T-helper 22 cell (primary cell): ENCODE data around the gene GAS7.
"Not testable (repeated sequence)": the region's sequence is repeated elsewhere in the genome, so short reads cannot be mapped to it uniquely, and the experiment has no call there.

Experiments
- DNase-seq: peaks from one replicate; pipeline ENCODE4 v3.0.0-alpha.2; 2020; ENCODE audit warnings: low read depth

GAS7 gene

DNA sequence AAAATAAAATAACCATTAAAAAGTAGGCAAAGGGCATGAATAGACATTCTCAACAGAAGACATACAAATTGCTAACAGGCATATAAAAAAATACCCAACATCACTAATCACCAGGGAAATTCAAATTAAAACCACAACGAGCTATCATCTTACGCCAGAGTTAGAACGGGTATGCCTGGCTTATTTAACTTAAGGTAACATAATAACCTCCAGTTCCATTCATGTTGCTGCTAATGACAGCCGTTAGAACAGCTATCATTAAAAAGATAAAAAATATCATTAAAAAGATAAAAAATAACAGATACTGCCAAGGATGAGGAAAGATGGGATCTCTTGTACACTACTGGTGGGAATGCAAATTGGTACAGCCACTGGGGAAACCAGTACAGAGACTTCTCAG is 89.3 kb downstream of the GAS7 start:
- no peak for DNase-seq

DNA sequence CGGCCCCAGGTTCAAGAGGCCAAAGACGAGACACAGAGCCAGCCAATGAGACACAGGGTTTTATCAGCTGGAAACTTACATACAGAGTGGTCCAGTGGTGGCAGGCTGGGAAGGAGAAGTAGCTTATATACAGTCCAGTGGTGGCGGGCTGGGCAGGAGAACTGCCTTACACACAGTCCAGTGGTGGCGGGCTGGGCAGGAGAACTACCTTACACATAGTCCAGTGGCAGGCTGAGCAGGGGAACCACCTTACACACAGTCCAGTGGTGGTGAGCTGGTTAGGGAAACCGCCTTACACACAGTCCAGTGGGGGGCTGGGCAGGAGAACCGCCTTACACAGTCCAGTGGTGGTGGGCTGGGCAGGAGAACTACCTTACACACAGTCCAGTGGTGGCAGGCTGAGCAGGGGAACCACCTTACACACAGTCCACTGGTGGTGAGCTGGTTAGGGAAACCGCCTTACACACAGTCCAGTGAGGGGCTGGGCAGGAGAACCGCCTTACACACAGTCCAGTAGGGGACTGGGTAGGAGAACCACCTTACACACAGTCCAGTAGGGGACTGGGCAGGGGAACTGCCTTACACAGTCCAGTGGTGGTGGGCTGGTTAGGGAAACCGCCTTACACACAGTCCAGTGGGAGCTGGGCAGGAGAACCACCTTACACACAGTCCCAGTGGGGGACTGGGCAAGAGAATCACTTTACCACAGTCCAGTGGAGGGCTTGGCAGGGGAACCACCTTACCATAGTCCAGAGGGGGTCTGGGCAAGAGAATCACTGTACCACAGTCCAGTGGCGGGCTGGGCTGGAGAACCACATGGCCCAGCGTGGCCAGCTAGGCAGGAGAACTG is 90.9 kb downstream of the GAS7 start:
- DNase-seq, result no peak

DNA sequence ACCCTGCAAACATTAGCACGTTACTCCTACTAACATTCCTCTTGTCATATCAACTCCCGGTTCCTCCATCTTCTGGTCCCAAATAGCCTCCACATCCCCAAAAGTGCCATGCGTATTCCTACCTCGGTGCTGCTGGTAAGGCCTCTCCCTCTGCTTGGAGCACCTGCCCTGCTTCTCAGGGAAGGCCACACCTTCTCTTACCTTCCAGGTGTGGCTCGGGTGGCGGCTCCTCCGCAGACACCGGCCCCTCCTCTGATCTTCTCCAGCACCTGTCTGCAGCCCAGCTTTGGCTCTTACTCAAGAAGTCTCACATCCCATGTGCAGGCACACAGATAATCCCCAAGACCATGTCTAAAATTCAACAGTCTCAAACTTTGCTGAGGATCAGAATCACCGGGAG is 92.3 kb downstream of the GAS7 start:
- no peak for DNase-seq

DNA sequence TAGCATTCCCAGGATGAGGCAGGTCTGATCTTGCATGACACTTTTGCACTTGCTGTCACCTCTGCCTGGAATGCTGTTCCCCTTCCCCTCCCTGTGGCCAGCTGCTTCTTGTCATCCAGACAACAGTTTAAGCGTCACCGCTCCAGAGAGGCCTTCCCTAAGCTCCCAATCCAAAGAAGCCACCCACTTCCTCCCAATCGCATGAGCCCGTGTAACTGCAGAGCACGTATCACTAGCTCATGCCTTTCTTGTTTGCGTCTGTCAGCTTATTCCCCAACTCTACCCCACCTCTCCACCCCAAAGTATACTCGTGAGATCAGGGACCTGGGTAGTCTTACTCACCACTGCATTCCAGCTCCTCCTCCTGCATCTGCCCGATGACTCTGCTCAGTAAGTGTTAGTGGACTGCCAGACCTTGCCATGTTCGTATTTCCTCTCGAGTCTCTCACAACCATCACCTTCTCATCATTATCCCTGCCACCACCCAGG is 92.8 kb downstream of the GAS7 start:
- DNase-seq, result no peak

DNA sequence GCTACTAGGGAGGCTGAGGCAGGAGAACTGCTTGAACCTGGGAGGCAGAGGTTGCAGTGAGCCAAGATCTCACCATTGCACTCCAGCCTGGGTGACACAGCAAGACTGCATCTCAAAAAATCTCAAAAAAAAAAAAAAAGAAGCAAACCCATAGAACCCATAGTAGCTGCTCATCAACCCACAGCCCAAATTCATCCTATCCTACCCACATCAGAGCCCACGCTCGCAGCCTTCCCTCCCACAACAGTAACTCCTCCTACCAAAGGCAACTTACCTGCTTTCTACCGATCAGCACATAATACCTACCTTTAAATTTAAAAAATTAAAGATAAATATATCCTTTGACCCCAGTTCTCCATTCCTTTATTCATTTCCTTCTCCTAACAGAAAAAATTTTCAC is 94.7 kb downstream of the GAS7 start:
- DNase-seq, result no peak

DNA sequence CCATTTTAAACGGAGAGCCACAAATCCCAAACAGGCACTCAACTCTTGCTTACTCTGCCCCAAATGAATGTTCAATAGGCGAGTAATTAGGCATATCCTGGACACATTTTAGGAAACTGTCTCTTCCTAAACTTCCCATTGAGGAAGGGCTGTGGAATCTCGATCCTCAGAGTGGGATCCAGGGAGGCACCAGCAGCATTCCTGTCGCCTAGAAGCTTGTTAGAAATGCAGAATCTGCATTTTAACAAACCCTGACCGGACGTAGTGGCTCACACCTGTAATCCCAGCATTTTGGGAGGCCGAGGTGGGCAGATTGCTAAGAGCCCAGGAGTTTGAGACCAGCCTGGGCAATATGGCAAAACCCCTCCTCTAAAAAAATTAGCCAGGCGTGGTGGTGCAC is 95.6 kb downstream of the GAS7 start:
- DNase-seq, result no peak

DNA sequence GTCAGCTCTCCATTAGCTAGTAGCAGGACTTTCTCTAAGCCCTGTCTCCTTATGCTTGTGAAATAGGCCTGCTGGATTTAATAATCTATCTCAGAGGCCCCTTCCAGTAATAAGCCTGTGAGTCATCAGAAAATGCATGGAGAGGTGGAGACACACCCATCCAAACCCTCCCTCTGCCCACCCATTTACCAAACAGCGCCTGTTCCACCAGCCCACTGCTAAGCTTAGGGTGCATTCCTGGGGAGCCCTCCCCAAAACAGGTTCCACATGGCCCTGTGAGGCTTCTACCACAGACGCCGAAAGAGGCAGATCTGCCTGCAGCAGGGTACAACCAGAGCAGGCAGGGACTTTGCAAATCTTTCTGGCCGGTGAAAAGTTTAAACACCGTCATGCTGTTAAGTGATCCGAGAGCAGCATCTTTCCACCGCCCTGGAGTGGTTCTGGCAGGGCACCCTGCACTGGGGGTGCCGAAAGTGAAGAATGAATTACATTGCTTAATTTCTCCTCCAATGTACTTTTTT is 99.3 kb downstream of the GAS7 start:
- no peak for DNase-seq

DNA sequence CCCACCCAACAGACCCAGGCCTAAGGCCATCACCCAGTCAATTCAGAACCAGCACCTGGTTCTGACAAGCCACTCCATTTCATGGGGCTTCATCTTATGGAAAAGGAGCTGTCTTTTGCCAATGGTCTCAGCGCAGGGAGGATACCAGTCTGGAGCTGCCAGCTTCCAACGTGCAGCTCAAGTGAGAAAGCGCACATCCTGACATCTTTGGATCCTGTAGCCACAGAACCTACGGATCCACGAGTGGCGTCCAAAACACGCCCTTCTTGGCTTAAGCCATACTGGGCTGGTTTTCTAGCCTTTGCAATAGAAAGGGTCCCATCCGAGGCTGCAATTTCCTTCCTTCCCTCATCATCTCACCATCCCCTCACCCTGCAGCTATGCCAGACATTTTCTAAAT is 101.8 kb downstream of the GAS7 start:
- DNase-seq, result no peak

DNA sequence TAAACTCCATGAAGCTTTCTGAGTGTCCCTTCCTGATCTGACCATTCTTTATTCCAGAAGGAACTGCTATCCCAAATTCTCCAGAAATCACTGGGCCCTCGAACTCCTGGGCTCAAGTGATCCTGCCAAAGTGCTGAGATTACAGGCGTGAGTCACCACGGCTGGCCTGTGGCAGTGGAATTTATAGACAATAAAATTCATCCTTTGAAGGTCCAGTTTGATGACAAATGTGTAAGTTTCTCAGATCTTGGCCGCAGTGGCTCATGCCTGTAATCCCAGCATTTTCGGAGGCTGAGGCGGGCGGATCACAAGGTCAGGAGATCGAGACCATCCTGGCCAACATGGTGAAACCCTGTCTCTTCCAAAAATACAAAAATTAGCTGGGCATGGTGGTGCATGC is 103.1 kb downstream of the GAS7 start:
- DNase-seq, result not testable (repeated sequence)

DNA sequence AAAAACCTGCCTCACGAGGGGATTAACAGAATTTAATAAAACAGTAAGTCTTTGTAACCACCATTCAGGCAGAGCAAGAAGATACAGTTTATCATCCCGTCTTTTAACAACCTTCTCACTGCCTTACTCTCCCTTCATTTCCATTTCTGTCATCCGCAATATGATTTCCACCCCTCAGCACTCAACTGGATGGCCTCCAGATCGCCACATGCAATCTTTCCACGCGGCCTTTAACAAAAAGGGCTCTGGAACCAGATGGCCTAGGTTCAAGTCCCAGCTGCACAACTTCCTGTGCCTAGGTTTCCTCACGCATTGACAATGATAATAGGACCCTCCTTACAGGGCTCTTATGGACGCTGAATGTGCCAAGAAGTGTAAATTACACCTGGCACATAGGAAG is 103.6 kb downstream of the GAS7 start:
- no peak for DNase-seq

DNA sequence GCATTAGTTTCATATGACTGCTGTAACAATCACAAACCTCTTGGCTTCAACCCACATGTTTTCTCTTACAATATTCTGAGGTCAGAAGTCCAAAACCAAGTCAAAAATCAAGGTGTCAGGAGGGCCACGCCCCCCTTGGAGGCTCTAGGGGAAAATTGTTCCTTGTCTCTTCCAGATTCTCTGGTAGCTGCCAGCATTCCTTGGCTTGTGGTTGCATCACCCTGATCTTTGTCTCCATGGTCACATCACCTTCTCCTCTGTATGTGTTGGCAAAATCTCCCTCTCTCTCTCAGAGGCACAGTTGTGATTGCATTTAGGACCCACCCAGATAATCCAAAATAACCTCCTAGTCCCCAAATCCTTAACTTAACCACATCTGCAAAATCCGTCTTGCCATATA is 105.8 kb downstream of the GAS7 start:
- DNase-seq, result no peak

DNA sequence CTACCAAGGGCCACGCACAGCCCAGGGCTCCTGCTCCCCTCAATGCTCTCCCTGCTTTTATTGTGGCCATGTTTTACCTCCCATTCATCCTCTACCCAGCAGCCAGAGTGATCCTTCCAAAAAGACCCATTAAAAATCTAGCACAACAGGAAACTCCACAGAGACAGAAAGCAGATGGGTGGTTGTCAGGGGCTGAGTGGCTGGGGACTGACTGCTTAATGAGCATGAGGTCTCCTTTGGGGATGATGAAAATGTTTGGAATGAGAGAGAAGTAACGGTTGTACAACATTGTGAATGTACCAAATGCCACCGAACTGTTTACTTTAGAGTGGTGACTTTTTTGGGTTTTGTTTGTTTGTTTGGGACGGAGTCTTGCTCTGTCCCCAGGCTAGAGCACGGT is 107.4 kb downstream of the GAS7 start:
- DNase-seq, result no peak

DNA sequence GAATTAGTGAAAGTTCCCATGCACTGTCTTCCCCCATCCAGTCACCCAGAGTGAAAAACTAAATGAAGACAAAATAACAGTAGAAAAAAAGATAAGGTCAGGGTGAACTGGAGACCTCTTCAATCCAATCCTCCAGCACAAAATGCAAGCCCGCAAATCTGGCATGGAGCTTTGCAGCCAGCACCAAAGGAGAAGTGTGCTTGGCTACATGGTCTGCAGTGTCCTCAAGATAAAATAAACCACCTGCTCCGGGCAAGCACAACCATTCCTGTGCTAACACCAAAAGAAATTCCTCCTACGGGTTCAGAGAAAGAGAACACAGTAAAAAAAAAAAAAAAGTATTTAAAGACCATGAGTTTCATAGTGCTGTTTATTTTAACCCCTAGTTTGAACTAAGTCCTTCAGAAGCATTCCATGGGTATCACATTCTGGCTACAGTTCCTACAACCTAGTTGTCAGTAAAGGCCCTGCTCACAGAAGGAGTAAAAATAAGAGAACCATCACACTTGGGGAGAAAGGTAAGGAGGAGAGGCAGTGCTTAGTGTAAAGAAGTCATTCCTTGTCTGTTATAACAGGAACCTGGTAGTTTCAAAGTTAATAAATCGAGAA is 109.1 kb downstream of the GAS7 start:
- no peak for DNase-seq

DNA sequence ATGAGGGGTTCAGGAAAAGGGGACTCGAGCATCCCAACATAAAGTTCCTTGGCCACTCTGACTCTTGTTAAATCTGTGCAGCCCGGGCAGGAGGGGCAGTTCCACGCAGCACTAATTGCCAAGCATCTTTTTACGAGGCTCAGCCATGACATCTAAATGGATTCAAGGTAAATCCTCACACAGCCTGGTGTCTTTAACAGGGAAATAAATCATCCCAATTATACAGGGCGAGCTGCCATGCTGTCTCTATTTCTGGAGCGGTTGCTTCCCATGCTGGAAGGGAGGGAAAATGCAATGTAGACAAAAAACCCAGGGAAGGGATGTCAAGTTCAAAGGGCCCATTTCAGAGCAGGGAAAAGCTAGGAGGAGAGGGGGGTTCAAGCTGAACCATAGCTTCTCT is 110.0 kb downstream of the GAS7 start:
- DNase-seq, result no peak

DNA sequence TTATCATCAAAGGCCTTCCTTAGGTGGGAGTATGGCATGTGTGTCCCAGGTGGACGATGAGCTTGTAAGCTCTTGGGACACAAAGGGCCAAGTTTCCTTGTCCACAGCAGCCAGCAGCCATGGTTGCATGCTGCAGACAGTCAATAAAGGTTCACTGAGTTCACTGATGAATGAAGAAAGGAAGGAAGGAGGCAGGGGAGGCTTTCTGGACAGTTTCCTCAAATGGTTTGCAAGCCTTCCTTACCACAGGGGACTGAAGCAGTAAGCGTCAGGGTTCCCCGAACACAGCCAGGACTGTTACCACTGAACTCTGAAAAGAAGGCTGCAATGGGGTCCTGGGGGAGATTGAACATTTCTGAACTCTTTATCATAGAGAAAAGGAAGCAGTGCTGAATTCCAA is 111.1 kb downstream of the GAS7 start:
- DNase-seq, result no peak

DNA sequence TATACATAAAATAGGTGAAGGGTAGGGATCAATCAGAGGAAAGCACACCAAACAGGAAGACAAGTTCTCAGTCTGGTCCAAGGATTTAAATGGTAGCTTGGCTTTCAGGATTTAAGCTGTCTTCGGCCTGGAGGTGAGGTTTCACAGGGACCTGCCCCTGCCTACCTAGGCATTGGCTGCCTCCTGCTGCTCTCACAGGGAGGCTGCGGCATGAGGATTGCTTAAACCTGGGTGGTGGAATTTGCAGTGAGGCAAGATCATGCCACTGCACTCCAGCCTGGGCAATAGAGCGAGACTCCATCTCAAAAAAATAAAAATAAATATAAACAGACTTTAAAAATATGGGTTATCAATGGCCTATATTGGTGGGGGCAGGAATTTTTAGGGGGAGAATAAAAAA is 114.5 kb downstream of the GAS7 start:
- DNase-seq, result no peak

DNA sequence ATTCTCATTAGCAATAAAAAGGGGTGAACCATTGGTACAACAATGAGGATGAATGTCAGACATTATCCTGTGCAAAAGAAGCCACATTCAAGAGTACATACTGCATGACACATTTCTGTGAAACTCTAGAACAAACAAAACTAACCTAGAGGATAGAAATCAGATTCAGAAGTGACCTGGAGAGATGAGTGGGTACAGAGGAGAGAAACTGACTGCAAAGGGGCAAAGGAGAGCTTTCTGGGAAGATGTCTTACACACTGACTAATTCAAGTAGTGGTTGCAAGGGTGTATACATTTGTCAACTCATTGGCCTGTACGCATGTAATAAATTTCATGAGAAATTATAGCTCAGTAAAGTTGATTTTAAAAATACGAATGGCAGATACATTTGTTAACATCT is 115.6 kb downstream of the GAS7 start:
- DNase-seq, result no peak

DNA sequence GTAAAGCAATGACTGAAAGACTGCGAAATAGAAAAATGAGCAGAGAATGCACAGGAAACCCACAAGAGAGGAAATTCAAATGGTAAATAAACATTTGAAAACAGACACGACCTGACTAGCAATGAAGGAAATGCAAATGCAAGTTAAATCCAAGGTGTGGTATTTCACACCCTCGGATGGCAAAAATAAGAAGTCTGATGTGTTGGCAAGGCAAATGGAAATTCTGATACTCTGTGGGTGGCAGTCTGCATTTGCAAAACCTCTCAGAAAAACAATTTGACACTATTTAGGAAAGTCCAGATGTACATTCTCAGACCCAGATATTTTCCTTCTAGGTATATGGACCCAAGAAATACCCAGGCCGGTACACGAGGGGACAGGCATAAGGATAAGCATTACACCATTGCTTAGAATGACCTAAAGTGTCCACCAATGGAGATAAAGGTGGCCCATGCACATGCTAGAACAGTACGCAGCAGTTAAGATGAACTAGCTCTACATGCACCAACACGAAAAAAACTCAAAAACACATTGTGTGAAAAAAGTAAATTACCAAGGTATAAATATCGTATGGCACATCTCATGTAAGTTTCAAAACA is 116.7 kb downstream of the GAS7 start:
- DNase-seq, result no peak

DNA sequence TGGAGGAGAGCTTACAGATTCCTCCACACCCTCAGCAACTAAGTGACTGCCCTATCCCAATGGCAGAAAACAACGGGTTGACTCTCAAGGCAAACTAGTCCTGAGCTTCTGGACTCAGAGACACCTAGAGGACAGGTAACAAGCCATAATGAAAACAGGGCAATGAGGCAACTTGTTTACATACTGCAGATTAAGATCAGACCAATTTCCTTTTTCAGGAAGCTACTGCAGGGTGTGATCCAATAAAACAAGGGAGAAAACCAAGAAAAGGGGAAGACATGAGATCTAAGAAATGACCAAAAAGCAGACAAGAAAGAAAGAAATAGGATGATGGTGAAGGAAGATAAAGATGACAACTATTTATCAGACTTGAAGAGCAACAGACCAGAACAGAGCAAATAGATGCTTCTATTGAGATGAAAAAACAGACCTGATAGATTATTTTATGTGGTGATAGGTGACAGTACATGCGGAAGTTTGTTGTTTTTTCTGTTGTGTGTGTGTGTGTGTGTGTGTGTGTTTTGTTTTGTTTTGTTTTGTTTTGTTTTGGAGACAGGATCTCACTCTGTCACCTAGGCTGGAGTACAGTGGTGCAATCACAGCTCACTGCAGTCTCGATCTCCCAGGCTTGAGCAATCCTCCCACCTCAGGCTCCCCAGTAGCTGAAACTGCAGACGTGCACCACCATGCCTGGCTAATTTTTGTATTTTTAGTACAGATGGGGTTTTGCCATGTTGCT is 120.7 kb downstream of the GAS7 start:
- DNase-seq, result no peak

DNA sequence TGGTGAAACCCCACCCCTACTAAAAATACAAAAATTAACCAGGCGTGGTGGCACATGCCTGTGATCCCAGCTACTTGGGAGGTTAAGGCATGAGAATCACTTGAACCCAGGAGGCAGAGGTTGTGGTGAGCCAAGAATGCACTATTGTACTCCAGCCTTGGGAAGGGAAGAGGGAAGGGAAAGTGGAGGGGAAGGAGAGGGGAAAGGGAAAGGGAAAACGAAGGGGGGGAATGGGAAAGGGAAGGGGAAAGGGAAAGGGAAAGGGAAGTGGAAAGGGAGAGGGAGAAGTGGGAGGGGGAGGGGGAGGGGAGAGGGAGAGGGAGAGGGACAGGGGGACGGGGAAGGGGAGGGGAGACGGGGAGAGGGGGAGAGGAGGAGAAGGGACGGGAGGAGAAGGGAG is 122.5 kb downstream of the GAS7 start:
- DNase-seq, result no peak

DNA sequence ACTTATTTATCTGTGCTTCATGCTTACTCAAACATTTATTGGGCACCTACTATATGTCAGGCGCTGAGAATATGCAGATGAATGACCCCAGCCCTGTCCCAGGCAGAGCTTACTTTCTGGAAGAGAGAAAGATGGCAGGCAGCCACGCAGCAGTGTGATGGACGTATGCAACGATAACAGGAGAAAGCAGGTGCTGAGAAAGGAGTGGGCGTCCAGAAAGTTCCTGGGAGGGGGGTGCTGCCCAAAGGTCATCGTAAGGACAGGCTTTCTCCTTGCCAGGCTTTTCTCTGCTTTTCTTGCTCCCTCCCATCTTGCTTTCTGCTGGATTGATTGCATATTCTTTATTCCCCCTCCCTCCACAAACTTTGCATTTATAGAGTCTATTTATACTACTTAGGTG is 124.5 kb downstream of the GAS7 start:
- DNase-seq, result no peak
